ENCODE measurements around the gene MCFD2. TPM values are rescaled to one million over a fixed set of nuclear protein-coding genes. Genes with fewer than 3 reads are reported as not detected.

Gene MCFD2
- total and polyA plus RNA-seq, 3 donors from 2014 or later: 65.4 to 74.5 (median 67.6) TPM

DNA sequence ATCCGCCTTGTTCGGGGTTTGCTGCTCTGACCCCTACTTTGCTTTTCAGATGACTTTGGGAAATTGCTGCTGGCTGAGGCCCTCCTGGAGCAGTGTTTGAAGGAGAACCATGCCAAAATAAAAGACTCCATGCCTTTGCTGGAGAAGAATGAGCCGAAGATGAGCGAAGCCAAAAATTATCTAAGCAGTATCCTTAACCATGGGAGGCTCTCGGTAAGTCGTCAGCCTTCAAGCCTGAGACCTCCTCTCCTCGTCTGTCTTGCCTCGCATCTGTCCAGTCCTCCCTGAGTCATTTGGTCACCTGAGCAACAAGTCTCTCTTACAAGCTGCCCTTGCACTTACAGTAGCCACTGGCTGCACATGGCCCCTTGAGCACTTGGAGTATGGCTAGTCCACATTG, 34.7 kb upstream of the MCFD2 start:
- Histone ChIP-seq H3K36me3 (ENCODE audit: low read depth, missing control alignments) (no peaks in the 10 kb centered on the region), H3K27me3 (no peaks in the 10 kb centered on the region), H3K27ac (no peak overlapping the region), H3K4me1 (peaks cover 17% of the 10 kb centered on the region), H3K4me3 (no peak overlapping the region), H3K9me3 (no peaks in the 10 kb centered on the region)
- TF ChIP-seq POLR2A (IDR thresholded peaks at IDR 0.05): no peak
- TF ChIP-seq, protein P1, sequence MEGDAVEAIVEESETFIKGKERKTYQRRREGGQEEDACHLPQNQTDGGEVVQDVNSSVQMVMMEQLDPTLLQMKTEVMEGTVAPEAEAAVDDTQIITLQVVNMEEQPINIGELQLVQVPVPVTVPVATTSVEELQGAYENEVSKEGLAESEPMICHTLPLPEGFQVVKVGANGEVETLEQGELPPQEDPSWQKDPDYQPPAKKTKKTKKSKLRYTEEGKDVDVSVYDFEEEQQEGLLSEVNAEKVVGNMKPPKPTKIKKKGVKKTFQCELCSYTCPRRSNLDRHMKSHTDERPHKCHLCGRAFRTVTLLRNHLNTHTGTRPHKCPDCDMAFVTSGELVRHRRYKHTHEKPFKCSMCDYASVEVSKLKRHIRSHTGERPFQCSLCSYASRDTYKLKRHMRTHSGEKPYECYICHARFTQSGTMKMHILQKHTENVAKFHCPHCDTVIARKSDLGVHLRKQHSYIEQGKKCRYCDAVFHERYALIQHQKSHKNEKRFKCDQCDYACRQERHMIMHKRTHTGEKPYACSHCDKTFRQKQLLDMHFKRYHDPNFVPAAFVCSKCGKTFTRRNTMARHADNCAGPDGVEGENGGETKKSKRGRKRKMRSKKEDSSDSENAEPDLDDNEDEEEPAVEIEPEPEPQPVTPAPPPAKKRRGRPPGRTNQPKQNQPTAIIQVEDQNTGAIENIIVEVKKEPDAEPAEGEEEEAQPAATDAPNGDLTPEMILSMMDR (IDR thresholded peaks at IDR 0.05): no peak
- intact Hi-C loops (cut with DNase I; ENCODE audit: low total_unique reads): no loop called here
- DNase-seq: no peak
- WGBS, 2 donors: 78 to 81% methylated on average over 8 of the region's 8 CpGs

DNA sequence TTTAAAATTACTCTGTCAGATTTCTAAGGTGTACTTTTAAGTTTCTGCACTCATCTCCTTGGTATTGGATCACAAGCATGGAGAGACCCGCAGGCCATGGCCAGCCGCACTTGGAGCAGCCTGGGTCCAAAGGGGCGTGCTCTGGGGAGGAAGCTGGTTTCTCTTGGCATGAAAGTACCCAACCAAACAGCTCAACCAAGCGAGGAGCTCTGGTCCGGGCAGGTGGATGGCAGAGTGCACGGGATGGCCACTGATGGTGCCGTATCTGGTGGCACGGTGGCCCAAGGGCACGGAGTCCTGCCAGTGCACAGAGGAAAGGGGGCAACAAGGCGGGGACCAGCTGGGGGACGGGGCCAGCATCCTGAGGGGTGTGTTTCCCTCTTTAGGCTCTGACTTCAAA, 32.2 kb upstream of the MCFD2 start:
- TF ChIP-seq POLR2A (IDR thresholded peaks at IDR 0.05): no peak
- TF ChIP-seq, protein P1 (IDR thresholded peaks at IDR 0.05): no peak
- H3K4me1 ChIP-seq: peaks cover 12% of the 10 kb centered on the region
- no peaks in the 10 kb centered on the region for H3K27me3 ChIP-seq
- H3K9me3 ChIP-seq: no peaks in the 10 kb centered on the region
- H3K27ac ChIP-seq: no peak overlapping the region
- WGBS, 2 donors: 86 to 90% methylated on average over 10 to 11 of the region's 11 CpGs
- no peak overlapping the region for H3K4me3 ChIP-seq
- no peaks in the 10 kb centered on the region for H3K36me3 ChIP-seq (ENCODE audit: low read depth, missing control alignments)
- DNase-seq: no peak
- intact Hi-C loops (cut with DNase I; ENCODE audit: low total_unique reads): no loop called here

DNA sequence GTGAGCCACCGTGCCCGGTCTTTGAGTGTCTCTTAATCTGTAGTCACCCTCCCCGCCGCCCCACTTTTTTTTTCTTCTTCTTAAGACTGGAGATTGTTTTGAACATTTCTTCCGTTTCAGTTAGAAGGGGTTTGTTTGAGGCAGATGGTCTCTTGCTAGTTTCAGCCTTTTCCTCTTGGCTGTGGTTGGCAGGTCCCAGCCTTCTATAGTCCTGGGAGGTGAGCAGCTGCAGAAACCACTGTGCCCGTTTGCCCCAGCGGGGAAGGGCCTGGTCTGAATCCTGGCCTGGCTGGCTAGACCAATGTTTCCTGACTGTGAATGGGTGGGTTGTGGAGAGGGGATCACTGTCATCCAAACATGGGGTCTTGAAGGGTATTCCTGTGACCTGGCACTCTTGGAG, 30.1 kb upstream of the MCFD2 start:
- 94 to 99% methylated on average over 7 of the region's 7 CpGs for WGBS, 2 donors
- DNase-seq: no peak
- H3K27ac ChIP-seq: no peak overlapping the region
- H3K36me3 ChIP-seq (ENCODE audit: low read depth, missing control alignments): no peaks in the 10 kb centered on the region
- no peaks in the 10 kb centered on the region for H3K9me3 ChIP-seq
- H3K27me3 ChIP-seq: no peaks in the 10 kb centered on the region
- intact Hi-C loops (cut with DNase I; ENCODE audit: low total_unique reads): no loop called here
- peaks cover 12% of the 10 kb centered on the region for H3K4me1 ChIP-seq
- H3K4me3 ChIP-seq: no peak overlapping the region
- no peak for TF ChIP-seq POLR2A (IDR thresholded peaks at IDR 0.05)
- TF ChIP-seq, protein P1 (IDR thresholded peaks at IDR 0.05): no peak

DNA sequence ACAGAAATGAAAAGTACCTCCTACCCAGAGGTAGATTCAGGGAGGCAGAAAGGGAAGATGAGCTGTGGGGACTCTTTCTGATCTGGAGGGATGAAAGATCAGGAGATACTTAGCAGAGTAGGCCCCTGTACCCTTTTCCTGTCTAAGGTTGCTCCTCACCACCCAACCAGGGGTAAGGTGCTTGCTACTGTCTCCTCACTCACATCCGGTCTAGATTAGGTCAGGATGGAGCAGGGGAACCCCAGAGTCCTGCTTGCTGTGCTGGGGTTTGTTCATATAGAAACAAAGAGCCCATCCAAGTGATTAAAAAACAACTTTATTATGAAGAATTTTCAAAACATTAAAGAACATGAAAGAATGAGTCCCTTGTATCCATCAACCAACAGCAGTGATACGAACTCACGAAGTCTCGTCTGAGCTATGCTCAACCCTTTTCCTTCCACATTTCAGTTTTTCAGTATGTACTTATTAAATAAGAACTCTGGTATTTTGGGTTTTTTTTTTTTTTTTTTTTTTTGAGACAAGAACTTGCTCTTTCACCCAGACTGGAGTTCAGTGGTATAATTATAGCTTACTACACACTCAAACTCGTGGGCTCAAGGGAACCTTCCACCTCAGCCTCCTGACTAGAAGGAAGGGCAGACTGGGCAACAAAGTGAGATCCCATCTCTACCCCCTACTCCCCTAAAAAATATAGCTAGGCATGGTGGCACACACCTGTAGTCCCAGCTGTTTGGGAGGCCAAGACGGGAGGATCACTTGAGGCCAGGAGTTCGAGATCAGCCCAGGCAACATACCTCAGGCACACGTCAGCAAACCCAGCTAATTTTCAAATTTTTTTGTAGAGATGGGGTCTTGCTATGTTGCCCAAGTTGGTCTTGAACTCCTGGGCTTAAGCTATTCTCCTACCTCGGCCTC, 28.5 kb upstream of the MCFD2 start:
- no peak overlapping the region for H3K27ac ChIP-seq
- intact Hi-C loops (cut with DNase I; ENCODE audit: low total_unique reads): no loop called here
- no peak overlapping the region for H3K4me3 ChIP-seq
- H3K4me1 ChIP-seq: peaks cover 24% of the 10 kb centered on the region
- 79 to 82% methylated on average over 9 of the region's 9 CpGs for WGBS, 2 donors
- H3K27me3 ChIP-seq: no peaks in the 10 kb centered on the region
- no peaks in the 10 kb centered on the region for H3K9me3 ChIP-seq
- DNase-seq: no peak
- TF ChIP-seq POLR2A (IDR thresholded peaks at IDR 0.05): no peak
- TF ChIP-seq, protein P1 (IDR thresholded peaks at IDR 0.05): no peak
- H3K36me3 ChIP-seq (ENCODE audit: low read depth, missing control alignments): no peaks in the 10 kb centered on the region

Data from testis (tissue), 3 donors.